LNCAP (cell line): ENCODE results near the gene TNS3.

Experiments
- CTCF ChIP-seq: fragments of 450-650 bp; IDR thresholded peaks from 2 replicates; pipeline ENCODE4 v1.5.1; 2017; ENCODE audit warnings: mild to moderate bottlenecking

TNS3 gene

GRCh38 chr7:47326808-47327207, 255.1 kb downstream of the TNS3 start:
- no peak for TF ChIP-seq CTCF

- TF ChIP-seq CTCF: no peak
Measured at GRCh38 chr7:47326220-47326619, 255.7 kb downstream of the TNS3 start.

- TF ChIP-seq CTCF: no peak
Measured at GRCh38 chr7:47325337-47325736, 256.6 kb downstream of the TNS3 start.

GRCh38 chr7:47323904-47324303, 258.0 kb downstream of the TNS3 start:
- no peak for TF ChIP-seq CTCF

GRCh38 chr7:47322731-47323130, 259.2 kb downstream of the TNS3 start:
- TF ChIP-seq CTCF: no peak

- no peak for TF ChIP-seq CTCF
Measured at GRCh38 chr7:47320296-47320695, 261.6 kb downstream of the TNS3 start.

GRCh38 chr7:47318395-47319182, 263.3 kb downstream of the TNS3 start:
- TF ChIP-seq CTCF: no peak

- TF ChIP-seq CTCF: no peak
Measured at GRCh38 chr7:47317487-47317886, 264.4 kb downstream of the TNS3 start.
